Mucosa of descending colon (tissue), 3 donors: ENCODE results near the gene TEX44. TPM values are rescaled to one million over a fixed set of nuclear protein-coding genes. Genes with fewer than 3 reads are reported as not detected.
"Not testable (repeated sequence)": the region's sequence is repeated elsewhere in the genome, so short reads cannot be mapped to it uniquely, and the experiment has no call there.

Source experiments
- ATAC-seq: fragments of 200-7000 bp; cut with Tn5 transposase; one replicate; pipeline ENCODE4 v1.9.1; 2020; ENCODE audit warnings: mild to moderate bottlenecking, moderate library complexity
- DNase-seq, 3 donors: peaks; one replicate each; pipeline ENCODE4 v3.0.0-alpha.2; 2020
- H3K36me3 ChIP-seq: fragments of 200-600 bp; one replicate; pipeline ENCODE4 v1.8.0; 2021; ENCODE audit warnings: low read depth, mild to moderate bottlenecking
- H3K4me1 ChIP-seq: fragments of 200-600 bp; one replicate; pipeline ENCODE4 v1.8.0; 2021; ENCODE audit warnings: low read depth, mild to moderate bottlenecking
- H3K4me3 ChIP-seq: fragments of 200-600 bp; one replicate; pipeline ENCODE4 v1.8.0; 2021; ENCODE audit warnings: mild to moderate bottlenecking
- H3K9me3 ChIP-seq: fragments of 200-600 bp; one replicate; pipeline ENCODE4 v1.8.0; 2021; ENCODE audit warnings: mild to moderate bottlenecking
- intact Hi-C, 2 donors: fragments of 100-400 bp; cut with DNase I in 1 of 2; cut with micrococcal nuclease in 1 of 2; formaldehyde crosslinking; loops; one replicate each; pipeline versions ENCODE4 v1.11.0 to v1.11.1; 2022; cut with DNase I, micrococcal nuclease
- total RNA-seq, 3 donors: library from RNA; stranded (reverse); fragmentation: NEBNext Ultra II Directional in 2 of 3; extraction: Animal tissue kit (Norgen Biotek cat#: 25700) in 2 of 3; gene quantifications; one replicate each; pipeline versions ENCODE4 v1.2.1 to v1.2.4, GENCODE V29; 2021 to 2023
- TF ChIP-seq, protein P1 (sequence below): fragments of 200-600 bp; IDR thresholded peaks from one replicate; pipeline ENCODE4 v1.8.0; 2022; ENCODE audit warnings: antibody characterized with exemption, mild to moderate bottlenecking
- donor health status: DM: no; HTN: no; CAD: no; lungs with moderate emphysema.
- donor health status: DM: no; HTN: no; CAD: no.
- donor health status: DM: no; HTN: yes; CAD: no.

Gene TEX44
- total RNA-seq, 3 donors from 2014 or later: not detected

DNA sequence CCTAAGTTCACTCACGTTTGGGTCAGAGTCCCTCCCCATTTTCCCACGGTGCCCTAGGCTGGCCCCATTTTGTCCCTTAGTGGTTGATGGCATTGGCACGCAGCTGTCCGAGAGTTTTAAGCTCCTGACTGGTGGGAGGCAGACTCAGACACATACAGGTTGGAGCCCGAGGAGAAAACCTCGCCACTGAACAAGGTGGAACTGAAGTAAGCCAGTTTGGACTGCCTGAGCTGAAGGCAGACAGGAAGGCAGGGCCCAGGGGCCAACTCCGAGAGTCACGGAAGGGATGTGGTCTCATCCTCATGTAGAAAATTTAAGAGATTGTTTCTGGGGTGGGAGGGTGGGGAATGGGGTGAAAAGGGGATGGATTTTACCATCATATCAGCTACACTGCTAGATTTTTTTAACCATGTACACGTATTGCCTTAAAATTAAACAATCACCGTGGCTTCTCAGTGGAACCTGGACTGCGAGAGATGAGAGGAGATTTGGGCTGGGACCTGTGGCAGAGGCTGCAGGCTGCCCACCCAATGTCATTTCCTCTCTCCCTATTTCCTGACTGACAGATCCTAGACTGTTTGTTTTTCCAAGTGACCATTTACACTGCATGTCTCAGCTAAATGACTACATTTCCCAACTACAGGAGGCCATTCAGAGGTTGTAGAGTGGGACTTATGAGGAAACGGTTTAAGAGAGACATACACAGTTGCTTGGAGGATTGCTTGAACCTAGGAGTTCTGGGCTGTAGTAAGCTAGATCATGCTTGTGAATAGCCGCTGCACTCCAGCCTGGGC is 43.0 kb upstream of the TEX44 start:
- DNase-seq: no peak
- Histone ChIP-seq H3K36me3 (no peaks in the 10 kb centered on the region), H3K9me3 (peaks cover 7% of the 10 kb centered on the region), H3K4me3 (no peak overlapping the region), H3K4me1 (peaks cover 5% of the 10 kb centered on the region)
- ATAC-seq: no peak
- intact Hi-C loops: no loop called here
- TF ChIP-seq, protein P1, sequence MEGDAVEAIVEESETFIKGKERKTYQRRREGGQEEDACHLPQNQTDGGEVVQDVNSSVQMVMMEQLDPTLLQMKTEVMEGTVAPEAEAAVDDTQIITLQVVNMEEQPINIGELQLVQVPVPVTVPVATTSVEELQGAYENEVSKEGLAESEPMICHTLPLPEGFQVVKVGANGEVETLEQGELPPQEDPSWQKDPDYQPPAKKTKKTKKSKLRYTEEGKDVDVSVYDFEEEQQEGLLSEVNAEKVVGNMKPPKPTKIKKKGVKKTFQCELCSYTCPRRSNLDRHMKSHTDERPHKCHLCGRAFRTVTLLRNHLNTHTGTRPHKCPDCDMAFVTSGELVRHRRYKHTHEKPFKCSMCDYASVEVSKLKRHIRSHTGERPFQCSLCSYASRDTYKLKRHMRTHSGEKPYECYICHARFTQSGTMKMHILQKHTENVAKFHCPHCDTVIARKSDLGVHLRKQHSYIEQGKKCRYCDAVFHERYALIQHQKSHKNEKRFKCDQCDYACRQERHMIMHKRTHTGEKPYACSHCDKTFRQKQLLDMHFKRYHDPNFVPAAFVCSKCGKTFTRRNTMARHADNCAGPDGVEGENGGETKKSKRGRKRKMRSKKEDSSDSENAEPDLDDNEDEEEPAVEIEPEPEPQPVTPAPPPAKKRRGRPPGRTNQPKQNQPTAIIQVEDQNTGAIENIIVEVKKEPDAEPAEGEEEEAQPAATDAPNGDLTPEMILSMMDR: no peak

DNA sequence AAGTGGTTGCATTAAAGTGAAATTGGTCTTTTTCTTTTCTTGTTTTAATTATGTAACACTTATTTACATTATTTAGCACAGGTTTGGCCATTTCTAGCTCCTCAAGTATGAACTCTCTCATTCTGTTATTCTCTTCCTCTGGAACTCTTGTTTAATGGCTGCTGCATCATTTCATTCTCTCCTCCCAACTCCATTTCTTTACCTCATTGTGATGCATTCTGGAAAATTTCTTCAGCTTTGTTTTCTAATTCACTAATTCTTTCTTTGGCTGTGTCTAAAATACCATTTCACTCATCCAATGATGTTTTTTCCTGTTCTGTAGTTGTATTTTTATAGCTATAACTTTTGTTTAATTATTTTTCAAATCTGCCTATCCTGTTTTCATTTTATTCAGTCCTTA is 39.9 kb upstream of the TEX44 start:
- ATAC-seq (no peak), DNase-seq (no peak)
- Histone ChIP-seq H3K9me3 (peaks cover 7% of the 10 kb centered on the region), H3K4me3 (no peak overlapping the region), H3K4me1 (peaks cover 5% of the 10 kb centered on the region), H3K36me3 (no peaks in the 10 kb centered on the region)
- TF ChIP-seq, protein P1: no peak
- intact Hi-C loops: no loop called here

DNA sequence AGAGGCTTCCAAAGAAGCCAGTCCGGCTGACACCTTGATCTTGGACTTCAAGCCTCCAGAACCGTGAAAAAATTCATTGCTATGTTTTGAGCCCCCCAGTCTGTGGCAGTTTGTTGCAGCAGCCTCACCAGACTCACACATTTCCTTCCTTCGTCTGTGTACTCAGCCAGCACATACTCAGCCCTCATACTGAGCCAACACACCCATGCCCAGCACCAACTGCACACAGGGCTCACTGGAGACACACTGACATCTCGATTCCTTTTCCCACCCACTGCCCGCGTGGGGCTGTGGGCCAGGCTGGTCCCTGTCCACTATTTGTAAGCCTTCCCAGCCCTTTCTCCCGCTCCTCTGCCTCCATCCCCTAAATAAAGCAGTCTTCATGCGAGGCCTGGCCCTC is 38.3 kb upstream of the TEX44 start:
- Histone ChIP-seq H3K4me1 (peaks cover 5% of the 10 kb centered on the region), H3K36me3 (no peaks in the 10 kb centered on the region), H3K4me3 (no peak overlapping the region), H3K9me3 (peaks cover 7% of the 10 kb centered on the region)
- ATAC-seq (peak; percentile 48), DNase-seq (no peak)
- TF ChIP-seq, protein P1: no peak
- intact Hi-C loops: no loop called here

DNA sequence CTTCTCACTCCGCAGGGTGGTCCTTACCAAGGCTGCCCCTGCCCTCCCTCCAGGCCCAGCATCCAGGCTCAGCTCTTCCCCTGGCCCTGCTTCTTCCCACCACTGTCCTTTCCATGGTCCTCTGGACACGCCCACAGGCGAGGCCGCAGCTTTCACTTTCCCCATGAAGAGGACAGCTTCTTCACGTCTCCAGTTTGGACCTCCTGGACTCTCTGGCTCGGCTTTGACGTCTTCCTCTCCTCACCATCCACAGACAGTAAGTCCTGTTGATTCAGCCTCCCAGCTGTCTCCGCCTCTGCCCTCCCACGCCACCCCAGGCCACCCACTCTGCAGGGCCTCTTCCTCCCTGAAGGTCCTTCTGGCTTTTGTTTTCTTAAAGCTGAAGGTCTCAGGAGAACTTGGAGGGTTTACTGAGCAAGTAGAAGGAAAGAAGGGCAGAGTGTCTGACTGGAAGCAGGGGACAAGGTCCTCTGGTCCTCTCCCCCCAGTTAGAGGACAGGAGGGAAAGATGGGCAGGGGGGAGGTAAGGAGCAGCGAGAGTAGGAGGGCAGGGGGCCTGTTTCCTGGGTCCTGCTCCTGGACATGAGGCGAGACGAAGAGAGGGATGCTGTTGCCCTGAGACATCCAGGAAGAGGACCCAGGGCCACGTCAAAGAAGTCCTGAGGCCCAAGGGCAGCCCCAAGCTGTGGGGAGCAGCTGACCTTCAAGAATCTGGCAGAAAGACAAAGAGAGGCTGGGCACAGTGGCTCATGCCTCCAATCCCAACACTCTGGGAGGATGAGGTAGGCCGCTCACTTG is 37.7 kb upstream of the TEX44 start:
- ATAC-seq (peak; percentile 77), DNase-seq (peak; percentile 70 to 76 (median 73))
- Histone ChIP-seq H3K4me1 (peaks cover 5% of the 10 kb centered on the region), H3K9me3 (peaks cover 7% of the 10 kb centered on the region), H3K4me3 (no peak overlapping the region), H3K36me3 (no peaks in the 10 kb centered on the region)
- TF ChIP-seq, protein P1: no peak
- intact Hi-C loops: loop anchor here (5.0 kb wide), 2 partner anchors 38 to 73 kb away; no protein-coding TSS in a partner anchor

DNA sequence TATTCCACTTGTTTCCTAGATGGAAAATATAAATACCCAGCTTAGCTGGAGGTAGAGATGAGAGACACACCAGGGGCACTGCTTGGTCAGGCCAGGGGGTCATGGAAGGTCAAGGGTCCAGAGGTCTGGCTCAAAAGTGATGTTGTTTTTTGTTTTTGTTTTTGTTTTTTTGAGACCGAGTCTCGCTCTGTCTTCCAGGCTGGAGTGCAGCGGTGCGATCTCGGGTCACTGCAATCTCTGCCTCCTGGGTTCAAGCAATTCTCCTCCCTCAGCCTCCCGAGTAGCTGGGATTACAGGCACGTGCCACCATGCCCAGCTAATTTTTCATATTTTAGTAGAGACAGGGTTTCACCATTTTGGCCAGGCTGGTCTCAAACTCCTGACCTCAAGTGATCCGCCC is 36.2 kb upstream of the TEX44 start:
- DNase-seq, H3K4me3 ChIP-seq, ATAC-seq, H3K4me1 ChIP-seq, H3K36me3 ChIP-seq, H3K9me3 ChIP-seq: not testable (repeated sequence)
- intact Hi-C loops: loop anchor here (5.0 kb wide), 2 partner anchors 39 to 74 kb away; no protein-coding TSS in a partner anchor

DNA sequence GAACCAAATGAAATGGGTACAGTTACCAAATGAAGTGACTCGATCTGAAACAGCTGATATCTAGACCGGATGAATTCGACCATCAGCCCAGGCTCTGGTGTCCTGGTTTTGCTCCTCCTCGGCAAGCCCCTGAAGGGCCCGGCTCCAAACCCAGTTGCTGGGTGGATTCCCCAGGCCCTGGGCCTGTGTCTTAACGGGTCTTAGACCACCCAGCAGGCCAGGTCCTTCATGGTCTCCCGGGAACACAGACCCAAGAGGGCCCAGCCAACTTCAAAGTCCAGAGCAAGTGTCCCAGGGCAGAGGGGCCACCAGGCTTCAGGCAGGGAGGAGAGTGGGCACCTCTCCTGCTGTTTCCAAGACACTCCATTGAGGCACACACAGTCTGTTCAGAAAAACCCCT is 35.7 kb upstream of the TEX44 start:
- Histone ChIP-seq H3K4me1 (peaks cover 5% of the 10 kb centered on the region), H3K9me3 (peaks cover 7% of the 10 kb centered on the region), H3K4me3 (no peak overlapping the region), H3K36me3 (no peaks in the 10 kb centered on the region)
- ATAC-seq (no peak), DNase-seq (no peak)
- TF ChIP-seq, protein P1: no peak
- intact Hi-C loops: loop anchor here (5.0 kb wide), 2 partner anchors 40 to 75 kb away; no protein-coding TSS in a partner anchor
